ENCODE measurements around the gene SCIN. TPM values are rescaled to one million over a fixed set of nuclear protein-coding genes. Genes with fewer than 3 reads are reported as not detected.

SCIN gene
- total and polyA plus RNA-seq, 2 of the 8 experiments (the other 6 are each of a cell fraction or from before 2014, with no cell fraction given): 0.47 to 1.9 TPM

- TF ChIP-seq, protein P1, sequence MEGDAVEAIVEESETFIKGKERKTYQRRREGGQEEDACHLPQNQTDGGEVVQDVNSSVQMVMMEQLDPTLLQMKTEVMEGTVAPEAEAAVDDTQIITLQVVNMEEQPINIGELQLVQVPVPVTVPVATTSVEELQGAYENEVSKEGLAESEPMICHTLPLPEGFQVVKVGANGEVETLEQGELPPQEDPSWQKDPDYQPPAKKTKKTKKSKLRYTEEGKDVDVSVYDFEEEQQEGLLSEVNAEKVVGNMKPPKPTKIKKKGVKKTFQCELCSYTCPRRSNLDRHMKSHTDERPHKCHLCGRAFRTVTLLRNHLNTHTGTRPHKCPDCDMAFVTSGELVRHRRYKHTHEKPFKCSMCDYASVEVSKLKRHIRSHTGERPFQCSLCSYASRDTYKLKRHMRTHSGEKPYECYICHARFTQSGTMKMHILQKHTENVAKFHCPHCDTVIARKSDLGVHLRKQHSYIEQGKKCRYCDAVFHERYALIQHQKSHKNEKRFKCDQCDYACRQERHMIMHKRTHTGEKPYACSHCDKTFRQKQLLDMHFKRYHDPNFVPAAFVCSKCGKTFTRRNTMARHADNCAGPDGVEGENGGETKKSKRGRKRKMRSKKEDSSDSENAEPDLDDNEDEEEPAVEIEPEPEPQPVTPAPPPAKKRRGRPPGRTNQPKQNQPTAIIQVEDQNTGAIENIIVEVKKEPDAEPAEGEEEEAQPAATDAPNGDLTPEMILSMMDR (IDR thresholded peaks at IDR 0.05; ENCODE audit: control extremely low read depth in 1 of 3, insufficient read depth in 1 of 3, low read depth in 1 of 3, low read length in 3 of 3): no peak
- TF ChIP-seq RAD21 (IDR thresholded peaks at IDR 0.05 in 1 of 2, conservative IDR thresholded peaks at IDR 0.05 in 1 of 2; ENCODE audit: low read depth in 2 of 2, low read length in 2 of 2) (no peak), ASH2L (IDR thresholded peaks at IDR 0.05; ENCODE audit: low read length) (no peak), SAP30 (IDR thresholded peaks at IDR 0.05; ENCODE audit: insufficient read depth, insufficient replicate concordance, low read length) (no peak), SP4 (IDR thresholded peaks at IDR 0.05; ENCODE audit: low read length) (no peak), SP2 (IDR thresholded peaks at IDR 0.05; ENCODE audit: low read length) (no peak), ZNF274 (IDR thresholded peaks at IDR 0.05; ENCODE audit: borderline replicate concordance, extremely low read depth, low read length) (no peak)
These were observed 122.1 kb downstream of the SCIN start (continued) for GRCh38 chr7:12692479-12693259.
